DMS153 (cell line): Measurements from ENCODE around the gene MIA.
"Not testable (repeated sequence)": the region's sequence is repeated elsewhere in the genome, so short reads cannot be mapped to it uniquely, and the experiment has no call there.

Experiments
- DNase-seq: peaks from one replicate; lab custom pipeline; 2025; lab: John Stamatoyannopoulos, UW

Gene MIA

GRCh38 chr19:40750874-40751537 lies 24.3 kb upstream of the MIA start, which contains the start of gene SNRPA:
TSS of gene SNRPA (plus strand) at chr19:40751203. CDS start at chr19:40751409, 206 bp downstream.
- DNase-seq, result peak; percentile 96

GRCh38 chr19:40752257-40752781 lies 23.0 kb upstream of the MIA start:
- DNase-seq, result no peak

- no peak for DNase-seq
Measured at GRCh38 chr19:40754611-40755247, 20.6 kb upstream of the MIA start.

- no peak for DNase-seq
Measured at GRCh38 chr19:40755248-40755624, 20.1 kb upstream of the MIA start.

GRCh38 chr19:40755791-40756190 lies 19.5 kb upstream of the MIA start:
- DNase-seq, result no peak

- no peak for DNase-seq
Measured at GRCh38 chr19:40756502-40757110, 18.7 kb upstream of the MIA start.

GRCh38 chr19:40758491-40758890 lies 16.8 kb upstream of the MIA start:
- DNase-seq, result no peak

GRCh38 chr19:40759352-40759751 lies 16.0 kb upstream of the MIA start:
- no peak for DNase-seq

GRCh38 chr19:40762754-40763470 lies 12.4 kb upstream of the MIA start:
- no peak for DNase-seq

GRCh38 chr19:40763526-40763925 lies 11.8 kb upstream of the MIA start:
- no peak for DNase-seq

- DNase-seq, result no peak
Measured at GRCh38 chr19:40763963-40764362, 11.4 kb upstream of the MIA start.

GRCh38 chr19:40766385-40766784 lies 8.9 kb upstream of the MIA start:
- DNase-seq, result not testable (repeated sequence)

- no peak for DNase-seq
Measured at GRCh38 chr19:40768869-40769268, 6.5 kb upstream of the MIA start.

GRCh38 chr19:40771101-40771862 lies 4.0 kb upstream of the MIA start:
- not testable (repeated sequence) for DNase-seq

GRCh38 chr19:40775632-40776022 lies 306 bp downstream of the MIA start:
- no peak for DNase-seq

- DNase-seq, result no peak
Measured at GRCh38 chr19:40776364-40776763, 1.0 kb downstream of the MIA start.

- DNase-seq, result peak; percentile 92
Measured at GRCh38 chr19:40776932-40777644, 1.8 kb downstream of the MIA start.

GRCh38 chr19:40777645-40777936 lies 2.3 kb downstream of the MIA start:
- no peak for DNase-seq

GRCh38 chr19:40777937-40778705 lies 2.8 kb downstream of the MIA start, which contains the start of gene RAB4B:
TSS of gene RAB4B (plus strand) at chr19:40778247. CDS start at chr19:40778376, 129 bp downstream.
- DNase-seq, result peak; percentile 100

- no peak for DNase-seq
Measured at GRCh38 chr19:40778706-40779284, 3.5 kb downstream of the MIA start.
